ENCODE measurements around the gene MCF2L.

Gene MCF2L

DNA sequence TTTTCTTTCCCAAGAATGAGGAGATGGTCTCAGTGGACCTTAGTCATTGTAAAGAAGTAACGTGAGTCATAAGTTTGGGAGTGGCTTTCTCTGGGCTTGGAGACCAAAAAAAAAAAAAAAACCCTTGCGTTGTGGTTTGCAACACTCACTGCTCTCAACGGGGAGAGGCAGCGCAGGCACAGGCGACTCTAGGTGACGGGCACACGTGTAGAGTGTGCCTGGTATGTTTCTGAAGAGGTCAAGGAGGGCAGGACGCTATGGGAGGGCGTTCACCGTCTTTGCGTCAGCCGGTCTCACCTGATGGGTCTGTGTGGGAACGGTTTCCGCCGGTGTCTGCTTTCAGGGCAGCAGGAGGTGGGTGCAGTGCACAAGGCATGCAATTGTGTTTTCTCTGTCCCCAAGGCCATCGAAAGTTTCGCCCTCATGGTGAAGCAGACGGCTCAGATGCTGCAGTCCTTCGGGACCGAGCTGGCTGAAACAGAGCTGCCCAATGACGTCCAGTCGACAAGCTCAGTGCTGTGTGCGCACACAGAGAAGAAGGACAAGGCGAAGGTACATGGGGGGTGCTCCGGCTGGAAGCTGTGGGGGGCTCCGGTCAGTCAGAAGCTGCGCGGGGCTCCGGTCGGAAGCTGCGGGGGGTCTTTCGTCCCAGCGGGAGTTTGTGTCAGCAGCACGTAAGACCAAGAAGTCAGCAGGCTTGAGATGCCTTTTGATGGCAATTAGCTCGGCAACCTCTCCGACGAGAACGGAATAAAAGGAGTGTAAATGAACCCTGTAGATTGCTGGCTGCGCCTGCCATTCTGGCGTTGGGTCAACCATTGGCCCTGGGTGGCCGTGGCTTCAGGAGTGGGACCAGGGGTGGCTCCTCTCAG lies 95.8 kb downstream of the MCF2L start:
- Histone ChIP-seq H3K9ac (ENCODE audit: low read length in 2 of 2) (no peak overlapping the region), H3K27me3 (ENCODE audit: control insufficient read depth in 1 of 2, insufficient read depth in 2 of 2, low read length in 2 of 2) (no peaks in the 10 kb centered on the region), H3K4me3 (ENCODE audit: low read length in 2 of 2) (no peak overlapping the region), H3K4me1 (ENCODE audit: control insufficient read depth, insufficient read depth, low read length) (no peaks in the 10 kb centered on the region), H3K36me3 (ENCODE audit: control insufficient read depth in 2 of 2, insufficient read depth in 2 of 2, low read length in 2 of 2) (no peaks in the 10 kb centered on the region), H3K27ac (ENCODE audit: low read length) (no peak overlapping the region), H3K9me3 (ENCODE audit: control insufficient read depth in 2 of 2, low read length in 2 of 2) (no peaks in the 10 kb centered on the region)

DNA sequence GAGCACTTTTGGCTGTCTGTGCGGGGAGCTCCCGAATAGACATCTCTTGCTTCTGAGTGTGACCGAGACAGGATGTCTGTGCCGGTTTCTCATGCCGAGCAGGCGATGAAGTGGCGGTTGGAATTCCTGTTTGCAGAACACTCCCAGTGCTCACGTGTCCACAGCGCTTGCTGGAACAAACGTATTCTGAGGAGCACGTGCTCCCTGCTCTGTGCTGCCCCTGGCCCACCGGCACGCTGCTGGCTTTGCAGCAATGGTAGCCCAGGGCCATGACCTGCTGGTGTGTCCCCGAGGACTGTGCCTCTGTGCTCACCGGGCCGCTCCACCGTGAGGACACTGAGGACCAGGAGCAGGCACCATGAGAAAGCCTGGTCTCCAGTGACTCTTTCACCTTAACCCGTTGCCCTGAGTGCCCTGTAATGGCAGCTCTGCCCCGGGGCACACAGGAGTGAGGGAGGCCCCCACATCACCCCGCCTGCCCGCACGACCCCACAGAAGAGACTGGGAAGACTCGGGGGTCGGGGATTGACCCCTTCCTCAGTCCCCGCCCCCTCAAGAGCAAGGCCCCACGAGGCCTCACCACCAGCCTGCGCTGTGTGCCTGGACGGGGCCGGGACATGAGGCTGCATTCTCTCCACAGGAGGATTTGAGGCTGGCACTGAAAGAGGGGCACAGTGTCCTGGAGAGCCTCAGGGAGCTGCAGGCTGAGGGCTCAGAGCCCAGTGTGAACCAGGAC lies 96.6 kb downstream of the MCF2L start:
- no peak overlapping the region for H3K27ac ChIP-seq (ENCODE audit: low read length)
- H3K27me3 ChIP-seq (ENCODE audit: control insufficient read depth in 1 of 2, insufficient read depth in 2 of 2, low read length in 2 of 2) = no peaks in the 10 kb centered on the region
- H3K9me3 ChIP-seq (ENCODE audit: control insufficient read depth in 2 of 2, low read length in 2 of 2) = no peaks in the 10 kb centered on the region
- H3K9ac ChIP-seq (ENCODE audit: low read length in 2 of 2) = no peak overlapping the region
- no peaks in the 10 kb centered on the region for H3K4me1 ChIP-seq (ENCODE audit: control insufficient read depth, insufficient read depth, low read length)
- no peak overlapping the region for H3K4me3 ChIP-seq (ENCODE audit: low read length in 2 of 2)
- no peaks in the 10 kb centered on the region for H3K36me3 ChIP-seq (ENCODE audit: control insufficient read depth in 2 of 2, insufficient read depth in 2 of 2, low read length in 2 of 2)

DNA sequence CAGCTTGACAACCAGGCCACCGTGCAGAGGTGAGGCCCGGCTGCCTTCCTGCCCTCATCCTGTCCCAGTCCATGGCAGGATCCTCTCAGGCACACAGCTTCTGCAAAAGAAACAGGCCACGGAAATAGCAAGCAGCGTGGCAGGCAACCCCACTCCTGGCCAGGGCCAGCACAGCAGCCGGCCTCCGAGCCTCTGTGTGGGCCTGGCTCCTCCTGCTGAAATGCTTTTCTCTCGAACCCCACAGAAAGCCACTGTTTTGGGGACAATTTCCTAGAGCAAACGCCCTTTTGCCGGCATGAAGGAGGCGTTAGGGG lies 97.1 kb downstream of the MCF2L start:
- Histone ChIP-seq H3K4me3 (ENCODE audit: low read length in 2 of 2) (no peak overlapping the region), H3K27me3 (ENCODE audit: control insufficient read depth in 1 of 2, insufficient read depth in 2 of 2, low read length in 2 of 2) (no peaks in the 10 kb centered on the region), H3K9me3 (ENCODE audit: control insufficient read depth in 2 of 2, low read length in 2 of 2) (no peaks in the 10 kb centered on the region), H3K4me1 (ENCODE audit: control insufficient read depth, insufficient read depth, low read length) (no peaks in the 10 kb centered on the region), H3K27ac (ENCODE audit: low read length) (no peak overlapping the region), H3K9ac (ENCODE audit: low read length in 2 of 2) (no peak overlapping the region), H3K36me3 (ENCODE audit: control insufficient read depth in 2 of 2, insufficient read depth in 2 of 2, low read length in 2 of 2) (no peaks in the 10 kb centered on the region)

DNA sequence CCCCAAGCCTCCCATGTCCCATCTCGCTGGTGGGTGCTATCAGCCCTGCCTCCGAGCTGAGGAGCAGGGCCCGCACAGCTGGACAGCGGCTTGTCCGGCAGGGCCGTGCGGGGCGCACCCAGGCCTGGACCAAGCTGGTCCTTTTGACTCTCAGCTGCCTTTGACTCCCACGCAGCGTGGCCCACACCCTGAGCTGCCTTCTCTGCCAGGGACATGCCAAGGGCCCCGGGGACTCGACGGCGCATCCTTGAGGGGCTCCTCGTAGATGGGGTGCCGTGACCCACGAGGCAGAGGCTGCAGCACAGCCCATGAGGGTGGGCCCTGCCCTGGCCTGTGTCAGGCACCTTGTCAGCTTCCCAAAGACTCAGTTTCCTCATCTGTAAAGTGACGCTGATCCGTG lies 97.7 kb downstream of the MCF2L start:
- H3K9me3 ChIP-seq (ENCODE audit: control insufficient read depth in 2 of 2, low read length in 2 of 2) = no peaks in the 10 kb centered on the region
- H3K36me3 ChIP-seq (ENCODE audit: control insufficient read depth in 2 of 2, insufficient read depth in 2 of 2, low read length in 2 of 2) = no peaks in the 10 kb centered on the region
- H3K27ac ChIP-seq (ENCODE audit: low read length) = no peak overlapping the region
- no peaks in the 10 kb centered on the region for H3K4me1 ChIP-seq (ENCODE audit: control insufficient read depth, insufficient read depth, low read length)
- no peak overlapping the region for H3K4me3 ChIP-seq (ENCODE audit: low read length in 2 of 2)
- H3K9ac ChIP-seq (ENCODE audit: low read length in 2 of 2) = no peak overlapping the region
- H3K27me3 ChIP-seq (ENCODE audit: control insufficient read depth in 1 of 2, insufficient read depth in 2 of 2, low read length in 2 of 2) = no peaks in the 10 kb centered on the region

DNA sequence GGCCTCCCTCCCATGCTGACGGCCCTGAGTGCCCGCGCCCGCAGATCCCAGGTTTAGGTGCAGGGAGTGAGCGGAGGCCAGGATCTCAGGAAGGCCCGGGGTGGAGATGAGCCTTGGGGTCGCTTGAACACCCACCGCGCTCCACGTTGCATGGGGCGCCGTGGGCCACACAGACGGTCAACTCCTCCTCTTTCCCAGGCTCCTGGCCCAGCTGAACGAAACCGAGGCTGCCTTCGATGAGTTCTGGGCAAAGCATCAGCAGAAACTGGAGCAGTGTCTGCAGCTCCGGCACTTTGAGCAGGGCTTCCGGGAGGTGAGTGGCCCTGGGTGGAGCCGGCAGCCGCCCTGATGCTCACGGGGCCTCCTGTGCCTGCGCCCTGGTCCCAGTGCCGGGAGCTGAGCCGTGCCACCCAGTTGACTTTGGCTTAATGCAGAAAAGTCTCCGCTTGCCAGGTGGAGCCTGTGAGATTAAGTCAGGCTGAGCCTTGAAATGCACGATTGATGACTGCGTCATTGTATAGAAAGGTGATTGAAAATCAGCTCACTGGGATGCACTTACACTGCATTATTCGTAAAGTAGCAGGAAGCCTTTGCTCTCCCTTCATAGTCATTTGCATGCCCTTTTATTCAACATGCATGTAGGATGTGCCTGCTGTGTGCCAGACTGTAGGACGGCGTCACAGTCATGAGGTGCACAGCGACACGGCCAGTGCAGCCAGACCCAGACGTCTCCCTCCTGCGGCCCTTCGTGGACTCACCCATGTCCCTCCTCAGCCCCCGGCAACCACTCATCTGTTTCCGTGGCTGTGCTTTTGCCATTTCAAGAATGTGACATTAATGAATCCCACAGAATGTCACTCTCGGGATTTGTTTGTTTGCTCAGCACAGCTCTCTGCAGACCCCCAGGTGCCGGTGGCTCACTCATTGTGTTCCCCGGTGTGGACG lies 101.1 kb downstream of the MCF2L start:
- Histone ChIP-seq H3K9ac (ENCODE audit: low read length in 2 of 2) (no peak overlapping the region), H3K4me3 (ENCODE audit: low read length in 2 of 2) (no peak overlapping the region), H3K4me1 (ENCODE audit: control insufficient read depth, insufficient read depth, low read length) (no peaks in the 10 kb centered on the region), H3K27ac (ENCODE audit: low read length) (no peak overlapping the region), H3K36me3 (ENCODE audit: control insufficient read depth in 2 of 2, insufficient read depth in 2 of 2, low read length in 2 of 2) (no peaks in the 10 kb centered on the region), H3K9me3 (ENCODE audit: control insufficient read depth in 2 of 2, low read length in 2 of 2) (no peaks in the 10 kb centered on the region), H3K27me3 (ENCODE audit: control insufficient read depth in 1 of 2, insufficient read depth in 2 of 2, low read length in 2 of 2) (no peaks in the 10 kb centered on the region)

DNA sequence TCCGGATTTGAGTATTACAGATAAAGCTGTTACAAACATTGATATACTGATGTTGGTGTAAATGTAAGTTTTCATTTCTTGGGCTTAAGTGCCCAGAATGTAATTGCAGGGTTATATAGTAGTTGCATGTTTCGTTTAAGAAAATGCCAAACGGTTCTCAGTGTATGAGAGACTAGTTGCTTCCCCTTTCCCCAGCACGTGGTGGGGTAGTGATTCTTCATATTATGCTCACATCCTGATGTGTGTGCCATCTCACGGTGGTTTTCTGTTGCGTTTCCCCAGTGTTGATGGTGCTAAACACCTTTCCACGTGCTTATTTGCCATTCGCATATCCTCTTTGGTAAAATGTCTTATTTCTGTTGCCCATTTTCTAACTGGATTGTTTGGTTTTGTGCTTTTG lies 101.8 kb downstream of the MCF2L start:
- Histone ChIP-seq H3K27ac (ENCODE audit: low read length) (no peak overlapping the region), H3K9me3 (ENCODE audit: control insufficient read depth in 2 of 2, low read length in 2 of 2) (no peaks in the 10 kb centered on the region), H3K4me3 (ENCODE audit: low read length in 2 of 2) (no peak overlapping the region), H3K27me3 (ENCODE audit: control insufficient read depth in 1 of 2, insufficient read depth in 2 of 2, low read length in 2 of 2) (no peaks in the 10 kb centered on the region), H3K36me3 (ENCODE audit: control insufficient read depth in 2 of 2, insufficient read depth in 2 of 2, low read length in 2 of 2) (no peaks in the 10 kb centered on the region), H3K9ac (ENCODE audit: low read length in 2 of 2) (no peak overlapping the region), H3K4me1 (ENCODE audit: control insufficient read depth, insufficient read depth, low read length) (no peaks in the 10 kb centered on the region)

DNA sequence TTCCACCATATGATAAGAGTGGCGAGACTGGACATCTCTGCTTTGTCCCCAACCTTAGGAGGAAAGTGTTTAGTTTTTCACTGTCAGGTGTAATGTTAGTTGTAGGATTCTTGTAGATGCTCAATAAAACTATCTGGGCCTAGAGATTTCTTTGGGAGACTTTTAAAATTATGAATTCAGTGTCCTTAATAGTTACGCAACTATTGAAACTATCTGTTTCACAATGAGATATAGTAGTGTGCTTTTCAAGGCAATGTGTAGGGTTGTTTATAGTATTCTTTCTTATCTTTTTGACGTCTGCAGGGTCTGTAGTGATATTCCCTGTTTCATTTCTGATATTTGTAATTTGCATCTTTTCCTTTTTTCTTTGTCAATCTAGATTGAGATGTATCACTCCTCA lies 103.4 kb downstream of the MCF2L start:
- Histone ChIP-seq H3K36me3 (ENCODE audit: control insufficient read depth in 2 of 2, insufficient read depth in 2 of 2, low read length in 2 of 2) (no peaks in the 10 kb centered on the region), H3K27ac (ENCODE audit: low read length) (no peak overlapping the region), H3K9ac (ENCODE audit: low read length in 2 of 2) (no peak overlapping the region), H3K4me3 (ENCODE audit: low read length in 2 of 2) (no peak overlapping the region), H3K9me3 (ENCODE audit: control insufficient read depth in 2 of 2, low read length in 2 of 2) (no peaks in the 10 kb centered on the region), H3K4me1 (ENCODE audit: control insufficient read depth, insufficient read depth, low read length) (no peaks in the 10 kb centered on the region), H3K27me3 (ENCODE audit: control insufficient read depth in 1 of 2, insufficient read depth in 2 of 2, low read length in 2 of 2) (no peaks in the 10 kb centered on the region)

DNA sequence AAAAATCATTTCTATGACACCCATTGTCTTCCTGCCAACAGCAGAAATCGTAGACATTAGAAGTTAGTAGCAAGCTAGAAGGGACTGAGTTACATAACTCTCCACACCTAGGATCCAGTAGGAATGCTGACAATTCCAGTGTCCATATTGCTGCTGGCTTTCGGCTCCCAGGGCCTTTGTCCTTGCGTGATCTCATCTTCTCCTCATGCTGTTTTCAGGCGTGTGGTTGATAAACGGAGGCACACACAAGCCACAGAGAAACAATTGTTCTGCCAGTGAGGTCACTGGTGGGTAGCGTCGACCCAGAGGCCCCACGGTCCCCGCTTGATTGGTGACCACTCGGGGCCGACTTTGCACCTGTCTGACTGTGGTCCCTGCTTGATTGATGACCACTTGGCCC lies 104.9 kb downstream of the MCF2L start:
- no peaks in the 10 kb centered on the region for H3K27me3 ChIP-seq (ENCODE audit: control insufficient read depth in 1 of 2, insufficient read depth in 2 of 2, low read length in 2 of 2)
- no peaks in the 10 kb centered on the region for H3K4me1 ChIP-seq (ENCODE audit: control insufficient read depth, insufficient read depth, low read length)
- H3K9ac ChIP-seq (ENCODE audit: low read length in 2 of 2) = no peak overlapping the region
- H3K9me3 ChIP-seq (ENCODE audit: control insufficient read depth in 2 of 2, low read length in 2 of 2) = no peaks in the 10 kb centered on the region
- no peaks in the 10 kb centered on the region for H3K36me3 ChIP-seq (ENCODE audit: control insufficient read depth in 2 of 2, insufficient read depth in 2 of 2, low read length in 2 of 2)
- H3K4me3 ChIP-seq (ENCODE audit: low read length in 2 of 2) = no peak overlapping the region
- no peak overlapping the region for H3K27ac ChIP-seq (ENCODE audit: low read length)

DNA sequence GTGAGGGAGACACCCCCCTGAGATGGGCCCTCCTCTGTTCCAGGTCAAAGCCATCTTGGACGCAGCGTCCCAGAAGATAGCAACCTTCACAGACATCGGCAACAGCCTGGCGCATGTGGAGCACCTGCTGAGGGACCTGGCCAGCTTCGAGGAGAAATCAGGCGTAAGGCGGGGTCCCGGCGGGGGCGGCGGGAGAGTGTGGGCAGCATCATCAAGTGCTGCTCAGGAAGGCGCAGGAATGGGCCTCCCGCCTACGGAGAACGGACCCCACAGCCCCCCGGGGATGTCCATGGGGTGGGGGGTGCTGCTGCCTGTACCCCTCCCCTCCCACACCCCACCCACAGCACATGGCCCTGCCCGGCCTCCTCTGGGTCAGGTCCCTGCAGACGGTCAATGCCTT lies 105.4 kb downstream of the MCF2L start:
- Histone ChIP-seq H3K27me3 (ENCODE audit: control insufficient read depth in 1 of 2, insufficient read depth in 2 of 2, low read length in 2 of 2) (no peaks in the 10 kb centered on the region), H3K36me3 (ENCODE audit: control insufficient read depth in 2 of 2, insufficient read depth in 2 of 2, low read length in 2 of 2) (no peaks in the 10 kb centered on the region), H3K9ac (ENCODE audit: low read length in 2 of 2) (no peak overlapping the region), H3K9me3 (ENCODE audit: control insufficient read depth in 2 of 2, low read length in 2 of 2) (no peaks in the 10 kb centered on the region), H3K27ac (ENCODE audit: low read length) (no peak overlapping the region), H3K4me3 (ENCODE audit: low read length in 2 of 2) (no peak overlapping the region), H3K4me1 (ENCODE audit: control insufficient read depth, insufficient read depth, low read length) (no peaks in the 10 kb centered on the region)

DNA sequence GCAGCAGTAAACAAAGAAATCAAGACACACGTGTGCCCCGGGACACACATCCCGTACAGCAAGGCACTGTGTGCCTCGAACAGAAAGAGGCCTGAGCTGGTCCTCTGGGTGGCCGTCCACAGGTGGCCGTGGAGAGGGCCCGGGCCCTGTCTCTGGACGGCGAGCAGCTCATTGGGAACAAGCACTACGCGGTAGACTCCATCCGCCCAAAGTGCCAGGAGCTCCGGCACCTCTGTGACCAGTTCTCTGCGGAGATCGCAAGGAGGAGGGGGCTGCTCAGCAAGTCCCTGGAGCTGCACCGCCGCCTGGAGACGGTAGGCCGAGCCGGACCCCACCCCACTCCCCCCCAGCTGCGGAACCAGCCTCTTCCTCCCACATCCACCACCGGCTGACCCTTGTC lies 105.9 kb downstream of the MCF2L start:
- H3K27me3 ChIP-seq (ENCODE audit: control insufficient read depth in 1 of 2, insufficient read depth in 2 of 2, low read length in 2 of 2) = no peaks in the 10 kb centered on the region
- no peaks in the 10 kb centered on the region for H3K4me1 ChIP-seq (ENCODE audit: control insufficient read depth, insufficient read depth, low read length)
- no peak overlapping the region for H3K27ac ChIP-seq (ENCODE audit: low read length)
- no peak overlapping the region for H3K9ac ChIP-seq (ENCODE audit: low read length in 2 of 2)
- no peaks in the 10 kb centered on the region for H3K36me3 ChIP-seq (ENCODE audit: control insufficient read depth in 2 of 2, insufficient read depth in 2 of 2, low read length in 2 of 2)
- no peak overlapping the region for H3K4me3 ChIP-seq (ENCODE audit: low read length in 2 of 2)
- H3K9me3 ChIP-seq (ENCODE audit: control insufficient read depth in 2 of 2, low read length in 2 of 2) = no peaks in the 10 kb centered on the region
